K562 (cell line): ENCODE measurements around the gene MYBPHL. TPM values are rescaled to one million over a fixed set of nuclear protein-coding genes. Genes with fewer than 3 reads are reported as not detected.

ENCODE experiments used
- CREB5 ChIP-seq: fragments of 250-450 bp; sonication (Bioruptor Pico); IDR thresholded peaks from 2 replicates; pipeline ENCODE4 v1.5.0; 2020; ENCODE audit warnings: mild to moderate bottlenecking
- CTBP1 ChIP-seq: fragments of 450-650 bp; IDR thresholded peaks from 2 replicates; pipeline ENCODE4 v1.6.1; 2016; ENCODE audit warnings: borderline replicate concordance
- E4F1 ChIP-seq: fragments of 250-450 bp; sonication (Bioruptor Pico); IDR thresholded peaks from 2 replicates; pipeline ENCODE4 v1.5.0; 2021; ENCODE audit warnings: mild to moderate bottlenecking, borderline replicate concordance
- ESRRA ChIP-seq: fragments of 450-650 bp; IDR thresholded peaks from 2 replicates; pipeline ENCODE4 v1.6.1; 2014; ENCODE audit warnings: low read depth, mild to moderate bottlenecking, moderate library complexity, borderline replicate concordance
- FOXK2 ChIP-seq, 2 experiments: fragments of 450-650 bp; IDR thresholded peaks in 1 of 2; conservative IDR thresholded peaks in 1 of 2; 2 replicates each; pipeline ENCODE4 v1.6.1; 2016; ENCODE audit warnings: low read depth in 2 of 2, mild to moderate bottlenecking in 1 of 2
- GABPB1 ChIP-seq: sonication (generic); formaldehyde crosslinking; IDR thresholded peaks from 2 replicates; pipeline ENCODE4 v1.8.0; 2022; ENCODE audit warnings: mild to moderate bottlenecking, missing genetic modification reagents
- GATAD2B ChIP-seq: fragments of 450-650 bp; IDR thresholded peaks from 2 replicates; pipeline ENCODE4 v1.6.1; 2017; ENCODE audit warnings: mild to moderate bottlenecking, borderline replicate concordance
- HES1 ChIP-seq: fragments of 450-650 bp; IDR thresholded peaks from 2 replicates; pipeline ENCODE4 v1.6.1; 2016; ENCODE audit warnings: low read depth, mild to moderate bottlenecking, moderate library complexity
- HNRNPH1 ChIP-seq: fragments of 200-400 bp; formaldehyde crosslinking; optimal IDR thresholded peaks from 2 replicates; pipeline ENCODE3; 2017; ENCODE audit warnings: low read depth, mild to moderate bottlenecking, low read length, moderate library complexity
- MCM5 ChIP-seq: fragments of 450-650 bp; IDR thresholded peaks from 2 replicates; pipeline ENCODE4 v1.6.1; 2016; ENCODE audit warnings: low read depth
- SAFB ChIP-seq: fragments of 200-400 bp; formaldehyde crosslinking; IDR thresholded peaks from 2 replicates; pipeline ENCODE4 v1.6.1; 2017; ENCODE audit warnings: low read depth, low read length, borderline replicate concordance
- YY1 ChIP-seq, 3 experiments: IDR thresholded peaks; 2 replicates each; pipeline ENCODE4 v1.6.1; 2011; ENCODE audit warnings: low read length in 2 of 3, mild to moderate bottlenecking in 2 of 3, moderate library complexity in 2 of 3, borderline replicate concordance in 1 of 3, control low read depth in 1 of 3, low read depth in 1 of 3; ENCODE audit not compliant: insufficient read depth in 3 of 3, insufficient replicate concordance in 2 of 3, control insufficient read depth in 1 of 3, insufficient read length in 1 of 3; ENCODE audit errors: extremely low read depth in 1 of 3
- ZNF224 ChIP-seq: sonication (generic); formaldehyde crosslinking; IDR thresholded peaks from 2 replicates; pipeline ENCODE4 v1.8.0; 2022; ENCODE audit warnings: mild to moderate bottlenecking, missing genetic modification reagents
- ZNF511 ChIP-seq: sonication (generic); formaldehyde crosslinking; IDR thresholded peaks from 2 replicates; pipeline ENCODE4 v1.8.0; 2022; ENCODE audit warnings: mild to moderate bottlenecking, missing genetic modification reagents
- ZNF592 ChIP-seq: fragments of 450-650 bp; IDR thresholded peaks from 2 replicates; pipeline ENCODE4 v1.6.1; 2017; ENCODE audit warnings: antibody characterized with exemption, mild to moderate bottlenecking
- ZNF76 ChIP-seq: fragments of 250-450 bp; sonication (Bioruptor Pico); IDR thresholded peaks from 2 replicates; pipeline ENCODE4 v1.4.0; 2020; ENCODE audit warnings: mild to moderate bottlenecking, moderate library complexity, borderline replicate concordance
- polyA plus RNA-seq, 8 experiments: library from polyadenylated mRNA; depleted of rRNA in 4 of 8; stranded (reverse) in 5 of 8; unstranded in 3 of 8; fragments of >200 nt; fragmentation: Nextera tagmentation in 2 of 8; fragmentation: Illumina TruSeq in 1 of 8; extraction: Ambion mirVana in 2 of 8; extraction: Trizol in 1 of 8; gene quantifications; 2 replicates each; pipeline versions ENCODE4 v1.2.1 to v1.2.3, GENCODE V29; 2011 to 2014; ENCODE audit warnings: inconsistent platforms in 1 of 8, missing spikeins in 1 of 8
- total RNA-seq, 7 experiments: library from RNA; depleted of rRNA in 6 of 7; stranded (reverse); fragments of >200 nt in 6 of 7; fragmentation: Illumina TruSeq in 2 of 7; extraction: Trizol in 2 of 7; gene quantifications; 2 replicates each; pipeline versions ENCODE4 v1.2.1 to v1.2.3, GENCODE V29; 2011 to 2021; ENCODE audit warnings: low replicate concordance in 1 of 7

MYBPHL gene
- total and polyA plus RNA-seq, 9 of the 15 experiments (the other 6 are each of a cell fraction or from before 2014, with no cell fraction given) = 0.20 to 1.9 (median 0.33) TPM

- TF ChIP-seq CREB5 (no peak), MCM5 (no peak), HNRNPH1 (no peak), E4F1 (CRISPR knock-in tag) (no peak), HES1 (no peak), ZNF76 (no peak), YY1 (IDR thresholded peaks at IDR 0.05; ENCODE audit: borderline replicate concordance in 1 of 3, control insufficient read depth in 1 of 3, extremely low read depth in 1 of 3, insufficient read depth in 3 of 3, insufficient read length in 1 of 3, insufficient replicate concordance in 2 of 3, low read depth in 1 of 3, low read length in 2 of 3) (peak in 2 of 3 experiments; percentile 7 to 59), GABPB1 (CRISPR knock-in tag) (peak; percentile 37; the same call in 1 of the 2 replicates), FOXK2 (conservative IDR thresholded peaks at IDR 0.05 in 1 of 2, IDR thresholded peaks at IDR 0.05 in 1 of 2; ENCODE audit: low read depth in 2 of 2) (peak in 1 of 2 experiments; percentile 39; a peak in 2 of 4 replicates), ZNF511 (CRISPR knock-in tag) (peak; percentile 64), ZNF224 (CRISPR knock-in tag) (0 out of 2 replicates have a peak, but pooled peaks have one; percentile 48), ZNF592 (peak; percentile 98), CTBP1 (peak; percentile 77), SAFB (no peak), GATAD2B (no peak), ESRRA (peak; percentile 31; the same call in 1 of the 2 replicates)
Observed at GRCh38 chr1:109298666-109299557, 7.9 kb downstream of the MYBPHL start (continued).
